ENCODE measurements around the gene PADI1. TPM values are rescaled to one million over a fixed set of nuclear protein-coding genes. Genes with fewer than 3 reads are reported as not detected.

The PADI1 gene
- polyA plus RNA-seq, 1 of the 3 experiments (the other 2 are of a cell fraction): 0.26 TPM

GRCh38 chr1:17232759-17233661, 28.1 kb downstream of the PADI1 start:
- TF ChIP-seq SIN3A (IDR thresholded peaks at IDR 0.05; ENCODE audit: borderline replicate concordance, low read depth, low read length) (no peak), CTCF (IDR thresholded peaks at IDR 0.05) (no peak), POLR2AphosphoS5 (IDR thresholded peaks at IDR 0.05; ENCODE audit: low read depth, low read length) (no peak), FOSL2 (IDR thresholded peaks at IDR 0.05; ENCODE audit: borderline replicate concordance, low read depth) (peak; percentile 46; the same call in 1 of the 2 replicates), TCF12 (IDR thresholded peaks at IDR 0.05) (peak; percentile 32; the same call in 1 of the 2 replicates), FOXM1 (IDR thresholded peaks at IDR 0.05; ENCODE audit: low read depth) (no peak), RXRA (IDR thresholded peaks at IDR 0.05; ENCODE audit: borderline replicate concordance, low read depth) (no peak), EP300 (IDR thresholded peaks at IDR 0.05; ENCODE audit: borderline replicate concordance in 1 of 2, low read depth in 1 of 2, low read length in 1 of 2) (peak in 1 of 2 experiments; percentile 35; a peak in 1 of 4 replicates), NFIC (IDR thresholded peaks at IDR 0.05; ENCODE audit: borderline replicate concordance) (peak; percentile 12; the same call in 1 of the 2 replicates), JUND (IDR thresholded peaks at IDR 0.05) (0 out of 2 replicates have a peak, but pooled peaks have one; percentile 21)
- TF ChIP-seq, protein P1, sequence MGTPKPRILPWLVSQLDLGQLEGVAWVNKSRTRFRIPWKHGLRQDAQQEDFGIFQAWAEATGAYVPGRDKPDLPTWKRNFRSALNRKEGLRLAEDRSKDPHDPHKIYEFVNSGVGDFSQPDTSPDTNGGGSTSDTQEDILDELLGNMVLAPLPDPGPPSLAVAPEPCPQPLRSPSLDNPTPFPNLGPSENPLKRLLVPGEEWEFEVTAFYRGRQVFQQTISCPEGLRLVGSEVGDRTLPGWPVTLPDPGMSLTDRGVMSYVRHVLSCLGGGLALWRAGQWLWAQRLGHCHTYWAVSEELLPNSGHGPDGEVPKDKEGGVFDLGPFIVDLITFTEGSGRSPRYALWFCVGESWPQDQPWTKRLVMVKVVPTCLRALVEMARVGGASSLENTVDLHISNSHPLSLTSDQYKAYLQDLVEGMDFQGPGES (IDR thresholded peaks at IDR 0.05; ENCODE audit: low read depth, low read length): no peak
- DNase-seq: no peak
- no peaks in the 10 kb centered on the region for H3K36me3 ChIP-seq (replicated peaks in 1 of 2; ENCODE audit: control insufficient read depth in 1 of 2, insufficient read depth in 2 of 2, low read length in 1 of 2)
- no peak overlapping the region for H2AFZ ChIP-seq (ENCODE audit: low read depth)
- no peaks in the 10 kb centered on the region for H3K27me3 ChIP-seq (ENCODE audit: insufficient read depth)
- no peaks in the 10 kb centered on the region for H3K79me2 ChIP-seq (ENCODE audit: insufficient read depth)
- peak overlapping the region; percentile 58 for H3K4me2 ChIP-seq
- WGBS (ENCODE audit: low lambda C conversion rate): 78% methylated on average over 19 of the region's 22 CpGs
- no peaks in the 10 kb centered on the region for H4K20me1 ChIP-seq (ENCODE audit: insufficient read depth)
- H3K9me2 ChIP-seq: no peaks in the 10 kb centered on the region
- H3K4me1 ChIP-seq (ENCODE audit: control insufficient read depth in 1 of 2, insufficient read depth in 2 of 2, low read depth in 1 of 2, low read length in 1 of 2): peaks cover 13 to 29% of the 10 kb centered on the region in 2 experiments; a peak in 2 of 4 replicates
- CTCF ChIA-PET: interaction anchor here (1.1 to 16.6 kb wide), 3 partner anchors 88 to 105 kb away, joined by 3 to 462 read pairs (median 5); partner anchors contain the start of gene PADI2
- peaks cover 19% of the 10 kb centered on the region for H3F3A ChIP-seq (replicated peaks; ENCODE audit: insufficient read depth)
- H3K9ac ChIP-seq: peak overlapping the region; percentile 25
- peak overlapping the region; percentile 62 to 72; a peak in 3 of 4 replicates for H3K27ac ChIP-seq (ENCODE audit: low read depth in 2 of 2, low read length in 1 of 2)
- no peaks in the 10 kb centered on the region for H3K9me3 ChIP-seq
- H3K4me3 ChIP-seq (ENCODE audit: low read depth in 2 of 2, low read length in 1 of 2): no peak overlapping the region; a peak in 1 of 4 replicates
- POLR2A ChIA-PET: no interaction called here

Data from SK-N-SH (cell line).